NCI-H460 (cell line): ENCODE measurements around the gene THRB. TPM values are rescaled to one million over a fixed set of nuclear protein-coding genes. Genes with fewer than 3 reads are reported as not detected.

Experiments used
- DNase-seq: peaks from one replicate; pipeline ENCODE4 v3.0.0-alpha.2; 2016; ENCODE audit warnings: low read depth; ENCODE audit errors: extremely low read depth
- total RNA-seq: library from RNA; depleted of rRNA; stranded (reverse); fragments of >200 nt; shearing (Covaris generic); gene quantifications from 2 replicates; pipeline ENCODE4 v1.2.3, GENCODE V29; 2014

The THRB gene
- total RNA-seq, 1 experiment from 2014 or later, result 1.7 TPM

- no peak for DNase-seq
Measured at GRCh38 chr3:24387000-24387399, 107.7 kb downstream of the THRB start.

GRCh38 chr3:24386458-24386857 lies 108.2 kb downstream of the THRB start:
- no peak for DNase-seq

- no peak for DNase-seq
Measured at GRCh38 chr3:24385012-24385615, 109.5 kb downstream of the THRB start.

GRCh38 chr3:24382647-24383046 lies 112.0 kb downstream of the THRB start:
- DNase-seq, result no peak

DNA sequence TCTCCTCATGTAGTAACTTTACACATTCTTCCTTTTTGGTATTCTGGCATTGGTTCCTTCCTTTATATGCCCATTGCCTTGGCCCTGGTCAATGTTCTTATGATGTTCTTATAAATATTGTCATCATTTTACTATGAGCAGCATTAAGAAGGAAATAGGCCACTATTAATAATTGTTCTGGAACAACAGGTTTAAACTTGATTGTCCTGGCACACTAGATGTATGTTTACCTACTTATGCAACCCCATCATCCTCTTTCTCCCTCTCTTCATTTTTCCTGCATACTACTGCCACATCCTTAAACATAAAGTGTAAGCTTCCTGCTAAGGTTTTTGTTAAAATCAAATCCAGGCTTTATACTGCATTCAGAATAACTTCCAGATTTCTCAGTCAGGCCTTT lies 114.7 kb downstream of the THRB start:
- DNase-seq, result no peak

DNA sequence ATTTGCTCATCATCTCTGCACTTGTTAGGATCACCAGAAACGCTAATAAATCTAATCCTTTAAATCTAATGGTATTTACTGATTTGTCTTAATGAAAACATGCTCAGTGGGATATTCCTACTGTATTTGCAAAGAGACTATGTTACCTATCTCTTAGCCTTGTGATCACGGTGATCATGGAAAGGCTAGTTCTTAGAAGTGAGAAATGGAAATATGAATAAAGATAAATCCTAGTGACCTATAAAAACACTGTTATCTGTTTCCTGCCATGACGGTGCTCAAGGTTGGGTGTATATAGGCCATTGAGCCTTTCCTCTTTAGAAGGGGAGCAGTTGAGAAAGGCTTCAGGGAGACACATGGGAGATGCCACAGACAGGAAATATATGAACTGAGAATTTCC lies 116.3 kb downstream of the THRB start:
- DNase-seq, result no peak

GRCh38 chr3:24377218-24377993 lies 117.2 kb downstream of the THRB start:
- DNase-seq, result no peak

DNA sequence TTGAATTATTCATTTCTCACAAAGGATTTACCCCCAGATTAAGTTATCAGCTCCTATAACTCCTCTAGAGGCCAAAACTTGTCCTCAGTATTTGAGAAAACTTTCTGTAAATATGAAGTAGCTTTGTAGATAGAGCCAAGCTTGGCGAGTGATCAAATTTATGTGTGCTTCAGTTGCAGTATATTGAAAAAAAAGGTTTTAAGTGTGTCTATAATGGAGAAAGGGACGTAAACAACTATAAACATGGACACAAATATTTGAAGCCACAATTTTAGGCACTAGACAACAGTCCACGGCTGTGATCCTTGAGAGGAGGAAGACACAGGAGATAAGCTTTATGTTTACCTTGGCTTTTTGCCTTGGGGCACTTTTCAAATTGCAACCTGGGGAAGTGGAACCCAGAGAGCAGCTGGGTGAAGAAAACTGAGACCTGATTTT lies 118.7 kb downstream of the THRB start:
- no peak for DNase-seq

DNA sequence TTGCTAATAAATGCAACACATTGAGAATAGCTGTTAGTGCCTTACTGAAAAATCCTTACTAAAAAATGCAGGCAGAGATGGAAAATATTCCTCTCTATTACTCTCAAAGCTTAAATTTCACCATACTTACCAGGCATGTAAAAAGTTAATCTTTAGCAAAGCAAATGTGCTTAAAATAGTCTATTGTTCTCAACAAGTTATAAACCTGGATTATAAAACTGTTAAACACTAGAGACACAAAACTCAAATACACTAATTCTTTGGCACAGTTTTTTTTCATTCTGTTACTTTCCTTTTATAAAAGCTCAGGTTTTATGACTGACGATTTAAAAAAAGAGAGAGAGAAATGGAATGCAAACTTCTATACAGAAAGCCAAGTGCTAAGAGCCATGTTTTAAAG lies 119.8 kb downstream of the THRB start:
- no peak for DNase-seq

GRCh38 chr3:24373198-24373959 lies 121.3 kb downstream of the THRB start:
- no peak for DNase-seq

GRCh38 chr3:24372559-24373197 lies 122.0 kb downstream of the THRB start:
- no peak for DNase-seq

GRCh38 chr3:24370352-24371090 lies 124.1 kb downstream of the THRB start:
- no peak for DNase-seq

GRCh38 chr3:24368605-24369004 lies 126.0 kb downstream of the THRB start:
- DNase-seq, result no peak

- no peak for DNase-seq
Measured at GRCh38 chr3:24367664-24368264, 126.9 kb downstream of the THRB start.

- DNase-seq, result no peak
Measured at GRCh38 chr3:24367216-24367615, 127.4 kb downstream of the THRB start.

DNA sequence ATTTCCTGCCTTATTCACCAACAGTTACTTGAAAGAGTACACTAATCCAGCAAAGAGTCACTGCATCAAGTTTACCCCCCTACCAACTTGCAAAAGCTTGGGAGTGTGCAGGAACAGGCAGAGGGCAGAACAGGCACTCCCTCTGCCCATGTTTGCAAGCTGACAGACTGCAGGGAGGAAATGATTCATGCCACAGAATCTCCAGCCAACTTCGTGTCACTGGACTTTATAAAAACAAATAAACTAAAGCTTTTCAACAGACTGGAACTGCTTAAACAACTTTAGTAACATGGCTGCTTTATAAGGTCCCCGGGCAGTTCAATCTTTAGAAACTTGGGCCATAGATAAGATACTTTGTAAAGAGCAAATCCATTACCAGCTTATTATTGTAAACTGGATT lies 129.5 kb downstream of the THRB start:
- peak; percentile 72 for DNase-seq

DNA sequence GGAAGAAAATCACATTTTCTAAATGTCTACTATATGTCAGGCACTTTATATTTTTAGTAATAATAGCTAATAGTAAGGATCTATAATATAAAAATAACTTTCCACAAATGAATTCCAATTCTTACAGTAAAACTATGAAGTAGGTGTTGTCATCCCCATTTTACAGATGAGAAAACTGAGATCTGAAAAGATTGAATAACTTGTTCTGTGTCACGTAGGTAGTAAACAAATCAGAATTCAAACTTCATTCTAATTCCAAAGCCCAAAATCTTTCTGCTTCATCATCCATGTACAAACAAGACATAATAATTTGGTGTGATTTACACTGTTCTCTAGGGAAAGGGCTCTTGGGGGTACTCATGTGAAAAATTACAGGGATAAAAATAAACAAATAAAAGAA lies 130.3 kb downstream of the THRB start:
- DNase-seq, result no peak

DNA sequence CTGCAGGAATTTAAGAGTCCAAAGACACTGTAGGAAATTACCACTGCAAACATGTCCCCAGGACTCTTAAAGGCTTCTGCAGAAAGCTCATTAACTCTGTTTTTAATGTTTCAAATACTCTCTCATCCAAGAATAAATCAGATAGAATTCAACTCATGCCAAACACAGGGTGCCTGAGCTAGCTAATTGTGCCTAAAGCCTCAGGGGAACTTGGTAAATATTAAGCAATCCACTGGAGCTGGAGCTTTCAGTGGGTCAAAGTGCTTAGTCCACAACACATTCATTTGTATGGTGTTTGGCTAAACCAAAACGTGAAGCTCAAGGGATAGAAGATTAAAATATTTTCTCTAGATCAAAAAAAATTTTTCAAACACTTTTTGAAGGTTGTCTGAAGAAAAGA lies 131.4 kb downstream of the THRB start:
- DNase-seq, result no peak

DNA sequence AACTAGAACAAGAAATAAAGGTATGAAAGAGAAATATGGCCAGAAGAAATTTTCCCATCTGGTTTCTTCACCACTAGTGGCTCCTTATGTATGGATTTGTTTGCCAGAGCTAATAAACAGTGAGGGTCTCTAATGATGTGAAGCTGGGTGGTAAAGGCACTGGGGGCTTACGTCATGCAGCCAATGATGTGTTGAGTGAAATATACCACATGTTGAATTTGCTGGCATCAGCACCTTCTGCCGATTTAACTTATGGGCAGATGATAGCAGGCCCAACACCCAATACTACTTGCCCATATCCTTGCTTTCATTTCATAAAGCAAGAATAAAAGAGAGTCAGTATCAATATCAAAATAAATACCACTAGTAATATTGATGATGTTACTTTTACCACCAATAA lies 133.0 kb downstream of the THRB start:
- no peak for DNase-seq

DNA sequence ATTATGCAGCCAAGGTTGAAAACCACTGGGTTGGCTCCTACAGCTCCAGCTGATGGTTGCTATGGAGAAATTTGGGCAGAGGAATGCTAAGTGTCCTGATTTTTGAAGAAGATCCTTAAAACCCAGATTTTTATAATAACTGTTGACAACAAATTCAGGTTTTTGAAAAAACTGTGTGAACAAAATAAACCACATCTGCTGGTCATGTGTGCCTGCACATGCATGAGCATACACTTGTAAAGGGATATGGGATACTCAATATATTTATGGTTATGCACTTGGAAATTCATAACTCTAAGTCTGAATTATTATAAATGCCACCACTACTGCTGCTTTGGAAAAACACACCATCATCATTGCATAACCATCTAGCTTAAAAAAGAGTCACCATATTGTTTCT lies 133.7 kb downstream of the THRB start:
- DNase-seq, result no peak
